H1 (cell line): ENCODE data around the gene LCN10.

Experiments used
- CTCF ChIP-seq, 3 experiments: IDR thresholded peaks; 1 replicate in 2 of 3; 2 replicates in 1 of 3; pipeline versions ENCODE4 v1.5.1 to v1.6.1; 2011; ENCODE audit warnings: low read length in 3 of 3, mild to moderate bottlenecking in 3 of 3, inconsistent platforms in 2 of 3, low read depth in 1 of 3, moderate library complexity in 1 of 3; ENCODE audit not compliant: insufficient read depth in 1 of 3; ENCODE audit errors: control extremely low read depth in 1 of 3
- EP300 ChIP-seq, 2 experiments: IDR thresholded peaks; 1 replicate in 1 of 2; 2 replicates in 1 of 2; pipeline ENCODE4 v1.6.1; 2011 to 2012; ENCODE audit warnings: low read depth in 2 of 2, low read length in 2 of 2, mild to moderate bottlenecking in 2 of 2, borderline replicate concordance in 1 of 2, inconsistent platforms in 1 of 2, moderate library complexity in 1 of 2
- POLR2A ChIP-seq, 2 experiments: IDR thresholded peaks; 1 replicate in 1 of 2; 2 replicates in 1 of 2; pipeline ENCODE4 v1.6.1; 2011; ENCODE audit warnings: low read depth in 2 of 2, low read length in 2 of 2, mild to moderate bottlenecking in 2 of 2; ENCODE audit errors: control extremely low read depth in 1 of 2
- POLR2AphosphoS5 ChIP-seq: IDR thresholded peaks from 2 replicates; pipeline ENCODE4 v1.6.1; 2011; ENCODE audit warnings: low read depth, low read length
- SP1 ChIP-seq: IDR thresholded peaks from 2 replicates; pipeline ENCODE4 v1.6.1; 2011; ENCODE audit warnings: low read depth, low read length

- TF ChIP-seq SP1 (no peak), POLR2A (IDR thresholded peaks at IDR 0.05; ENCODE audit: control extremely low read depth in 1 of 2, low read depth in 2 of 2, low read length in 2 of 2) (no peak), EP300 (IDR thresholded peaks at IDR 0.05; ENCODE audit: borderline replicate concordance in 1 of 2, low read depth in 2 of 2, low read length in 2 of 2) (no peak), POLR2AphosphoS5 (no peak), CTCF (IDR thresholded peaks at IDR 0.05; ENCODE audit: control extremely low read depth in 1 of 3, insufficient read depth in 1 of 3, low read depth in 1 of 3, low read length in 3 of 3) (no peak)
These were observed 44.0 kb downstream of the LCN10 start for GRCh38 chr9:136698635-136699246.
